Endometrial microvascular endothelial cells (primary cell): ENCODE measurements around the gene LRRC42. TPM values are rescaled to one million over a fixed set of nuclear protein-coding genes. Genes with fewer than 3 reads are reported as not detected.

ENCODE experiments used
- in situ Hi-C: cut with HindIII; loops from 2 replicates; pipeline ENCODE4 v1.10.0; 2017; ENCODE audit warnings: low sequenced_read_pairs, low pct_unique_long_range_greater_than_20kb; ENCODE audit errors: inconsistent ontology term
- total RNA-seq: library from RNA; depleted of rRNA; stranded (reverse); fragments of >200 nt; gene quantifications from one replicate; pipeline ENCODE4 v1.2.3, GENCODE V29; 2015; ENCODE audit errors: inconsistent ontology term

Gene LRRC42, protein sequence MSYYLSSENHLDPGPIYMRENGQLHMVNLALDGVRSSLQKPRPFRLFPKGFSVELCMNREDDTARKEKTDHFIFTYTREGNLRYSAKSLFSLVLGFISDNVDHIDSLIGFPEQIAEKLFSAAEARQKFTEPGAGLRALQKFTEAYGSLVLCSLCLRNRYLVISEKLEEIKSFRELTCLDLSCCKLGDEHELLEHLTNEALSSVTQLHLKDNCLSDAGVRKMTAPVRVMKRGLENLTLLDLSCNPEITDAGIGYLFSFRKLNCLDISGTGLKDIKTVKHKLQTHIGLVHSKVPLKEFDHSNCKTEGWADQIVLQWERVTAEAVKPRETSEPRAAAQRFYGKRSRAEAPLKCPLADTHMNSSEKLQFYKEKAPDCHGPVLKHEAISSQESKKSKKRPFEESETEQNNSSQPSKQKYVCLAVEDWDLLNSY
- total RNA-seq, result 34.6 TPM

DNA sequence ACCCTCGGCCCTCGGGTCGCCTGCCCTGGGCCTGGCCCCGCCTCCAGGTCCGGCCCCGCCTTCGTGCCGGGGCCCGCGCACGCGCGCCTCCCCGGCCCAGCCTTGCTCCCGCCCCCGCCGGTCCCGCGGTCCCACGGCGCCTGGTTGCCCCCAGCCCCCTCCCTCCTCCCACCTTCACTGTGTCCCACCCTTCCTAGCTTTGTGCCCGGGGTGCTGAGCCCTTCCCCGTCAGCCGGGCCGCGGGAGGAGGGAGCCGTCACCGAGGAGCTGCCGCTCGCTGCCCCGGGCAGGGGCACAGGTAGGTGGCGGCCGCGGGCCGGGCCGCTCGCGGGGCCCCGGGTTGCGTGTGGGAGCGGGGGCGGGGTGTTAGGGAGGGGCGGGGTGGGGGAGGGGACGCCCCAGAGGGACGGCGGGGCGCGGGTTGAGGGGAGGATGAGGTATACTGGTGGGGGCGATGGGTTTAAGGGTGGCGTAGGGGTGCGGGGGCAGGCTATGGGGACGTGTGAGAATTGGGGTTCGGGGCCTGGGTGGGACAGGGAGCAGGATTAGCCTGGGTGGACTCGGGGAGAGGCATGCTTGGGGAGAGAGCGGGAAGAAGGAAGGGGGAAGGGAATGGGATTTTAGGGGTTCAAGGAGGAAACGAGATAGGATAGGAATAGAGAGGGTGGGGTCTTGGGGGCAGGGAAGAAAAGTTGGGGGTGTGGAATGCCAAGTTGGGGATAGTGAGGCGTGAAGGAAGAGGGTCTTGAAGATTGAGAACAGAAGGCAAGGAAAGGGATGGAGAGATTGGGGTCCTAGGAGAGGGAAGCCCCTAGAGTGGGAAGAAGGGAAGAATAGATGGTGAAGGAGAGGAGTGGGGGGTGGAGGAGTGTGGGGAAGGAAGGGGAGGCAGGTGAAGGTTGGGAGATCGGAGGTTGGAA, at the start of gene LRRC42:
Gene LRRC42 (plus strand): TSS at position 99 of the 920 bp plus-strand sequence. CDS start 5,650 bp downstream, outside the sequence.
- in situ Hi-C loops, result no loop called here

GRCh38 chr1:53896635-53897229, 49.4 kb upstream of the LRRC42 start:
- in situ Hi-C loops, result no loop called here

DNA sequence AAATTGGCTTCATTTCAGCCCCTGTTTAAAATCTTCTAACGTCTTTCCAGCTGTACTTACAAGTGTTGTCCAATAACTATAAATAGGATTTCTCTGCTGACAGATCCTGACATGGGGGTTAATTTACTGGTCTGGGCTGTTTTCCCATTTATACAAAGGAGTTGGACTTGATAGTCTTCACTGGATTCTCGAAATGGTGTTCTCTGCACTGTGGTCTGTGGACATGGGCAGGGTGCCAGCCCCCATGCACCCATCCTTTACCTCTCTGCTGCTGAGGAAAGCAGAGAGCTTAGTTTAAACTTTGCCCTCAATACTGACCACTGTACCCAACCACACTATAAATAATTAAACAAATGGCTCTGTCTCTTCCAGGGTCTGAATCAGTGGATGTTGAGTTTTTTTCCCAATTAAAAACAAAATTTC, 46.9 kb upstream of the LRRC42 start:
- in situ Hi-C loops, result no loop called here

- in situ Hi-C loops, result no loop called here
Observed at GRCh38 chr1:53899708-53900107, 46.4 kb upstream of the LRRC42 start.

DNA sequence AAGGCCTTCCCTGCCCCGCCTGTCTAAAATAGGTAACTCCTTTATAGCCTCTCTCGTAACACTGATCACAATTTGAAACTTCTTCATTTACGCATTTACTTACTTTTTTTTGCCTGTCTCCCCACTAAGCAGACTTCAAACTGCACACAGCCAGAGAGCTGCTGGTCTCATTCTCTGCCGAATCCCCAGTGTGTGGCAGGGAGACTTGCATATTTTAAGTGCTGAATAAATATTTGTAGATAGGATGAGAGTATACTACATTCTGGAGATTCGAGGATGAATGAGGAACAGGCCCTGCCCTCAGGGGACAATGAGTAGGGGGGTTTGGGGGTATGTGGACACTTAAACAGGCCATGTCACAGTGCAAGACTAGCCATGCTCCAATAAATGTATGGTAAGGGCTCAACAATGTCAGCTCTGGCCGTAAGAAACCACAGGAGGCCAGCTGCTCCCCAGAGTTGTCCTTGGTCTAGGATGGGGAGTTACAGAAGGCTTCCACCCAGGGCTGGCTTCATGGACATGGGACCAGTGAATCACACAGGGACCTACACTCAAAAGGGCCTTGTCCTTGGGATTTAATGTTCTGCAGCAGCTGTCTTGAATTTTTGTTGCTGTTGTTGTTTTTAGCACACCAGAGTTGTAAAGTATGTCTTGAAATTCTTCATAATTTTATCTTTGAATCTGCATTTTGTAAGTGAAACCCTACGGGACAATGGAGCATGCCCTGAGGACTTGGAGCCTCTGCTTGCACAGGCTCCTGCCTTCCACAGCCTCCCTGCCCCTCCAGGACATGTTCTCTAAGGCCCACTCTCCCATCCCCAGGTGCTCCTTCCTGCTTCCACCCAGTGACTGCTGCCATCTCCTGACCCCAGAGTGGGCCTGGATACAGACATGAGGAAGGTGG, 43.7 kb upstream of the LRRC42 start:
- in situ Hi-C loops, result no loop called here

DNA sequence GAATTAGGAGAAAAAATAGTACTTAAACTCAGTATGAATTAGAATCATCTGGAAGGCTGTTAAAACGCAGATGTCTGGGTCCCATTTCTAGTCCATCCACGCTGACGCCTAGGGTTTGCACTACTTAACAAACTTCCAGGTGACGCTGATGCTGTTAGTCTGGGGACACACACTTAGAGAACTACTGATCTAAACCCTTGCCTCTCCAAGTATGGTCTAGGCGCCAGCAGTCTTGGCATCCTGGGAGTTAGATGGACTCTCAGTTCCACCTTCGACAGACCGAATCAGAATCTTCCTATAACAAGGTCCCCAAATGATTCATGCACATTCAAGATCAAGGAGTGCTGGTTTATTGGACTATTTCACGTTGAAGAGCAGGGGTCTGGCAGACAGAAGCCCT, 40.6 kb upstream of the LRRC42 start:
- in situ Hi-C loops, result no loop called here

DNA sequence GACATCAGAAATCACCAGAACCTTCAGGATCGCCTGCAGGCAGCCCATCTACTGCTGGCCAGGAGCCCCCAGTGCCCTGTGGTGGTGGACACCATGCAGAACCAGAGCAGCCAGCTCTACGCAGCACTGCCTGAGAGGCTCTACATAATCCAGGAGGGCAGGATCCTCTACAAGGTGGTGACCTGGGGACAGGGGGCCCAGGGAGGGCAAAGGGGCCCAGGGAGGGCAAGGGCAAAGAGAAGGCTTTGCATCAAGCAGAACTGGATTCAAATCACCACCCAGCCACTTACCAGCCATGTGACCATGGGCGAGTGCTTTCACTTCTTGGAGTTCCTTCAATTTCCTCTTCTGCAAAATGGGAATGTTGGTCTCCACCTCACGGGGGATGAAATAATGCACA, 40.0 kb upstream of the LRRC42 start:
- in situ Hi-C loops, result no loop called here

- in situ Hi-C loops, result no loop called here
Observed at GRCh38 chr1:53909946-53910345, 36.2 kb upstream of the LRRC42 start.

- in situ Hi-C loops, result no loop called here
Observed at GRCh38 chr1:53911442-53911841, 34.7 kb upstream of the LRRC42 start.

GRCh38 chr1:53913352-53914033, 32.7 kb upstream of the LRRC42 start:
- in situ Hi-C loops, result no loop called here

- in situ Hi-C loops, result no loop called here
Observed at GRCh38 chr1:53918343-53918742, 27.8 kb upstream of the LRRC42 start.

GRCh38 chr1:53919675-53920066, 26.5 kb upstream of the LRRC42 start:
- in situ Hi-C loops, result no loop called here

- in situ Hi-C loops, result no loop called here
Observed at GRCh38 chr1:53927376-53927881, 18.7 kb upstream of the LRRC42 start.

- in situ Hi-C loops, result no loop called here
Observed at GRCh38 chr1:53929246-53929960, 16.7 kb upstream of the LRRC42 start.

GRCh38 chr1:53930932-53931331, 15.2 kb upstream of the LRRC42 start:
- in situ Hi-C loops, result no loop called here

GRCh38 chr1:53931523-53931922, 14.6 kb upstream of the LRRC42 start:
- in situ Hi-C loops, result no loop called here

- in situ Hi-C loops, result no loop called here
Observed at GRCh38 chr1:53934170-53934765, 11.9 kb upstream of the LRRC42 start.
